Measurements from ENCODE around the gene DDX10.

DDX10 gene

GRCh38 chr11:108796551-108796950 is 131.7 kb downstream of the DDX10 start:
- no peak for TF ChIP-seq CTCF (conservative IDR thresholded peaks at IDR 0.05; ENCODE audit: low read length)
- H3K4me3 ChIP-seq (ENCODE audit: low read length) = no peak overlapping the region
- DNase-seq (ENCODE audit: low read depth) = no peak

- no peak for DNase-seq (ENCODE audit: low read depth)
- no peak for TF ChIP-seq CTCF (conservative IDR thresholded peaks at IDR 0.05; ENCODE audit: low read length)
- no peak overlapping the region for H3K4me3 ChIP-seq (ENCODE audit: low read length)
Observed at GRCh38 chr11:108797578-108798100, 132.8 kb downstream of the DDX10 start.

- H3K4me3 ChIP-seq (ENCODE audit: low read length) = no peak overlapping the region
- DNase-seq (ENCODE audit: low read depth) = no peak
- no peak for TF ChIP-seq CTCF (conservative IDR thresholded peaks at IDR 0.05; ENCODE audit: low read length)
Observed at GRCh38 chr11:108802492-108802891, 137.6 kb downstream of the DDX10 start.

GRCh38 chr11:108803776-108804175 is 138.9 kb downstream of the DDX10 start:
- TF ChIP-seq CTCF (conservative IDR thresholded peaks at IDR 0.05; ENCODE audit: low read length) = no peak
- DNase-seq (ENCODE audit: low read depth) = peak; percentile 41
- H3K4me3 ChIP-seq (ENCODE audit: low read length) = no peak overlapping the region

- H3K4me3 ChIP-seq (ENCODE audit: low read length) = no peak overlapping the region
- TF ChIP-seq CTCF (conservative IDR thresholded peaks at IDR 0.05; ENCODE audit: low read length) = no peak
- no peak for DNase-seq (ENCODE audit: low read depth)
Observed at GRCh38 chr11:108804511-108804910, 139.6 kb downstream of the DDX10 start.

- H3K4me3 ChIP-seq (ENCODE audit: low read length) = no peak overlapping the region
- TF ChIP-seq CTCF (conservative IDR thresholded peaks at IDR 0.05; ENCODE audit: low read length) = no peak
- DNase-seq (ENCODE audit: low read depth) = no peak
Observed at GRCh38 chr11:108805030-108805429, 140.2 kb downstream of the DDX10 start.

GRCh38 chr11:108807262-108807661 is 142.4 kb downstream of the DDX10 start:
- no peak for TF ChIP-seq CTCF (conservative IDR thresholded peaks at IDR 0.05; ENCODE audit: low read length)
- no peak overlapping the region for H3K4me3 ChIP-seq (ENCODE audit: low read length)
- DNase-seq (ENCODE audit: low read depth) = no peak
